Kidney (tissue), 14 donors: ENCODE data around the gene GAB2. TPM values are rescaled to one million over a fixed set of nuclear protein-coding genes. Genes with fewer than 3 reads are reported as not detected.

Source experiments
- DNase-seq, 5 donors: peaks; one replicate each; pipeline ENCODE4 v3.0.0-alpha.2; 2013 to 2020
- FAIRE-seq: peaks from 2 replicates; lab custom pipeline; 2012; peaks lifted over from hg19 to GRCh38; lab: Jason Lieb, UNC
- H3K27ac ChIP-seq, 2 donors: one replicate each; pipeline ENCODE4 v1.7.0; 2013; ENCODE audit warnings: low read depth in 2 of 2, low read length in 2 of 2, inconsistent platforms in 1 of 2
- H3K27me3 ChIP-seq: one replicate; pipeline ENCODE4 v1.7.1; 2013; ENCODE audit warnings: low read length, inconsistent platforms; ENCODE audit not compliant: control insufficient read depth, insufficient read depth
- H3K36me3 ChIP-seq, 3 donors: one replicate each; pipeline versions ENCODE4 v1.7.0 to v1.7.1; 2013; ENCODE audit warnings: low read length in 3 of 3, control low read depth in 1 of 3, inconsistent platforms in 1 of 3; ENCODE audit not compliant: insufficient read depth in 3 of 3, control insufficient read depth in 2 of 3
- H3K4me1 ChIP-seq, 3 donors: one replicate each; pipeline versions ENCODE4 v1.7.0 to v1.7.1; 2013; ENCODE audit warnings: low read length in 3 of 3, inconsistent platforms in 1 of 3, low read depth in 1 of 3; ENCODE audit not compliant: control insufficient read depth in 2 of 3, insufficient read depth in 2 of 3
- H3K4me3 ChIP-seq, 3 donors: one replicate each; pipeline versions ENCODE4 v1.7.0 to v1.8.1; 2013; ENCODE audit warnings: low read length in 3 of 3, control low read depth in 1 of 3, inconsistent platforms in 1 of 3
- H3K9ac ChIP-seq, 3 donors: one replicate each; pipeline versions ENCODE4 v1.7.0 to v1.7.1; 2013; ENCODE audit warnings: low read length in 3 of 3, control low read depth in 1 of 3, inconsistent platforms in 1 of 3
- H3K9me3 ChIP-seq, 3 donors: one replicate each; pipeline versions ENCODE4 v1.7.0 to v1.7.1; 2013; ENCODE audit warnings: low read length in 3 of 3, control low read depth in 1 of 3, inconsistent platforms in 1 of 3; ENCODE audit not compliant: control insufficient read depth in 2 of 3, insufficient read depth in 1 of 3
- intact Hi-C: fragments of 100-400 bp; cut with DNase I; formaldehyde crosslinking; loops from one replicate; pipeline ENCODE4 v1.11.1; 2022
- polyA plus RNA-seq: library from polyadenylated mRNA; stranded (reverse); fragments of 350-450 nt; fragmentation: Illumina TruSeq; extraction: RNeasy Lipid Tissue Mini Kit (QIAGEN cat#74804); gene quantifications from one replicate; pipeline ENCODE4 v1.2.3, GENCODE V29; 2014; ENCODE audit warnings: low read depth, low replicate concordance; ENCODE audit not compliant: insufficient read depth
- total RNA-seq: library from RNA; stranded (reverse); fragmentation: NEBNext Ultra II Directional; extraction: Animal tissue kit (Norgen Biotek cat#: 25700); gene quantifications from one replicate; pipeline ENCODE4 v1.2.1, GENCODE V29; 2021
- TF ChIP-seq, protein P1 (sequence below): IDR thresholded peaks from 3 replicates; pipeline ENCODE4 v1.5.1; 2012; ENCODE audit warnings: mild to moderate bottlenecking, moderate library complexity, borderline replicate concordance; ENCODE audit not compliant: insufficient read depth; ENCODE audit errors: extremely low read depth
- donor health status: control.
- donor health status: control.
- donor health status: control.
- donor health status: control.
- donor health status: control.
- donor health status: DM: yes; HTN: yes; CAD: no.
- donor health status: Normal renal cell carcinoma (clear cell type).

Gene GAB2
- total and polyA plus RNA-seq, 2 donors from 2014 or later = 3.3 to 23.6 TPM

DNA sequence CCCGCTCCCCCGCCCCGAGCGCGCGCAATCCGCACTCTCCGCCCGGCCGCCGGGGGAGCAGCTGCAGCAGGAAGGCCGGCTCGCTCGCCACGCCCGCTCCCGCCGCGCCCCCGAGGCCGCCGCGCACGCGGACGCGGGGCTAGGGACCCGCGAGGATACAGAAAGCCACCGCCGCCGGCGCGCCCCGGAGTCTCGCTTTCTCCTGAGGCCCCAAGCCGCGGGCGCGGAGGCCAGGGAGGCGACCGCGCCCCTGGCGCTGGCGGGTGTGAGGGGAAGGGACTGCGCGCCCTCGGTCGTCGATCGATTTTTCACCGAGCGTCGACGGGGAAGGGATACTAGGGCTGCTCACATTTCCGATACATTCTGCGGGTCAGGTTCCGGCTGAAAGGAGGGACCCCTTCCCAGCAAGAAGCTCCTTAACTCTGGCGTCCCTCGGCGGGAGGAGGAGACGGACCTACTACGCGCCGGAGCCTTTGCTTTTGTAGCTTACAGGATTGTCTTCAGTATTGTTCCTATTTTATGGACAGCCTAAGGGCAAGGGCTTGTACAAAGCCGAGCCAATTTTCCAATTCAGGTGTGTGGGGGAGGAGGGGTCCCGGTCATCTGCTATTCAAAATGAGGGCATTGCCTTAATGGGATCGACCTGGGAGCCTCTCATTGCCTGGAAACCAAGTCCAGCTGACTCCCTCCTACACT, 416 bp upstream of the GAB2 start:
- FAIRE-seq = no peak
- peak overlapping the region; percentile 56 to 92 (median 67) for H3K9ac ChIP-seq
- H3K9me3 ChIP-seq = no peaks in the 10 kb centered on the region
- H3K4me3 ChIP-seq = peak overlapping the region; percentile 69 to 80 (median 74)
- peaks cover 7 to 19% (median 19%) of the 10 kb centered on the region in 3 donors for H3K4me1 ChIP-seq
- TF ChIP-seq, protein P1, sequence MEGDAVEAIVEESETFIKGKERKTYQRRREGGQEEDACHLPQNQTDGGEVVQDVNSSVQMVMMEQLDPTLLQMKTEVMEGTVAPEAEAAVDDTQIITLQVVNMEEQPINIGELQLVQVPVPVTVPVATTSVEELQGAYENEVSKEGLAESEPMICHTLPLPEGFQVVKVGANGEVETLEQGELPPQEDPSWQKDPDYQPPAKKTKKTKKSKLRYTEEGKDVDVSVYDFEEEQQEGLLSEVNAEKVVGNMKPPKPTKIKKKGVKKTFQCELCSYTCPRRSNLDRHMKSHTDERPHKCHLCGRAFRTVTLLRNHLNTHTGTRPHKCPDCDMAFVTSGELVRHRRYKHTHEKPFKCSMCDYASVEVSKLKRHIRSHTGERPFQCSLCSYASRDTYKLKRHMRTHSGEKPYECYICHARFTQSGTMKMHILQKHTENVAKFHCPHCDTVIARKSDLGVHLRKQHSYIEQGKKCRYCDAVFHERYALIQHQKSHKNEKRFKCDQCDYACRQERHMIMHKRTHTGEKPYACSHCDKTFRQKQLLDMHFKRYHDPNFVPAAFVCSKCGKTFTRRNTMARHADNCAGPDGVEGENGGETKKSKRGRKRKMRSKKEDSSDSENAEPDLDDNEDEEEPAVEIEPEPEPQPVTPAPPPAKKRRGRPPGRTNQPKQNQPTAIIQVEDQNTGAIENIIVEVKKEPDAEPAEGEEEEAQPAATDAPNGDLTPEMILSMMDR = peak; percentile 41
- peak overlapping the region; percentile 51 to 79 for H3K27ac ChIP-seq
- peak; percentile 85 to 94 (median 90) for DNase-seq
- H3K36me3 ChIP-seq = no peaks in the 10 kb centered on the region
- H3K27me3 ChIP-seq = no peaks in the 10 kb centered on the region
- intact Hi-C loops = no loop called here

DNA sequence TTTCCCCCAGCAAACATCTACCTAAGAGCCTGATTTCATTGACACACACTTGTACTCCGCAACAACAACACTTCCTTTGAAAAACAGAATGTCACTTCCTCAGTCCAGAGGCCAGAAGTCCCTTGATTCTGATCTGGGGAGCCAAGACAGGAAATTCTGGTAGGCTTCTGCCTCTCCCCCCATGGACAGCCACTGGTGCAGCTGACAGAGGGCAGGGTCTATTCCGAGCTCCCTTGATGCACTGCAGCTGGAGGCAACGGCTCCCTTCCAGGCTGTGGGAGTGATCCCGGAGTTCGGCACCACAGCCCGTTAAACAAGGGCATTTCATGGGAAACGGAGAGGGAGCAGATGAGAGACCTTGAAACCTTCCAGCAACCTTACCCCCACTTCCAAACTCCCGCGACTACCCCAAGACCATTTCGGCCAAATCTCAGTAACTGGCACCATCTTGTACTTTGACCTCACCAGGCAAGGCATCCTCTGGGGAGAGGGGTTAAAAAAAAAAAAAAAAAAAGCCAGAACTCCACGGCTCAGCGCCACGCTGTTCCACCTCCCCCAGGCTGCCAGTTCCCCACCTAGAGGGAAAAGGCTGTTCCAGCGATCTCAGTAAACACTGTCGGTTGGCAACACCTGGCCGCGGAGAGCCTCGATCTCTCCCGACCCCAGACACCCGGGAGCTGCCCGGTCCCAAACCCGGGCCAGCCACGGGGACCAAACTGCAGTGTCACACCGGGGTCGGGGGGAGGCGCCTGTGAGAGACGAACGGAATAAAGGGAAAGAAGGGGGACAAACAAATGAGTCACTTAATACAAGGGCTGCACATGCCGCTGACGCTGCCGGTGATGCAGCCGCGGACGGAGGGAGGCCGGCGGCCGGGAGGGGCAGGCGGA, 1.1 kb downstream of the GAB2 start:
- intact Hi-C loops = no loop called here
- H3K4me3 ChIP-seq = peak overlapping the region; percentile 64 to 78 (median 66)
- FAIRE-seq = no peak
- H3K36me3 ChIP-seq = no peaks in the 10 kb centered on the region
- peak overlapping the region; percentile 91 to 96 for H3K27ac ChIP-seq
- H3K9me3 ChIP-seq = no peaks in the 10 kb centered on the region
- TF ChIP-seq, protein P1 = peak; percentile 22
- DNase-seq = peak; percentile 88 to 95 (median 93)
- peak overlapping the region; percentile 40 to 79 (median 79) for H3K9ac ChIP-seq
- no peaks in the 10 kb centered on the region for H3K27me3 ChIP-seq
- peaks cover 7 to 19% (median 19%) of the 10 kb centered on the region in 3 donors for H3K4me1 ChIP-seq

DNA sequence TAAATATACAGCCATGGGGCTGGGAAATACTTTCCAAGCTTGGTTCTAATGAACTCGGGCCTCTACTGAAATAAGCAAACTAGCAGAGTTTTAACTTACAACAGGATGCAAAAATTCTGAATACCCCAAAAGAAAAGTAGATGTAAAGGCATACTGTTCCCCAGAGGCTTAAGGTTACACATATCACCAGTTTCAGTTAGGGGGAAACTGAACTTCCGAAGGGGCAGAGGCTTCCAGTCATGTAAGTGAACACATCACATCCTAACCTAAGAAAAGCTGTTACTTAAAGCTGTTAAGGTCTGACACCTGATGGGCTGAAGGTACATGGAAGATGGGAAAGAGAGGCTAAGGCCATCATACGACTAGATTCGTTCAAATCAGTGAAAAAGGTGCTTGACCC, 2.3 kb downstream of the GAB2 start:
- Histone ChIP-seq H3K9me3 (no peaks in the 10 kb centered on the region), H3K27ac (no peak overlapping the region), H3K9ac (no peak overlapping the region), H3K27me3 (no peaks in the 10 kb centered on the region), H3K36me3 (no peaks in the 10 kb centered on the region), H3K4me1 (peaks cover 5 to 19% (median 13%) of the 10 kb centered on the region in 3 donors), H3K4me3 (no peak overlapping the region)
- TF ChIP-seq, protein P1 = no peak
- intact Hi-C loops = no loop called here
- no peak for FAIRE-seq
- no peak for DNase-seq
